Astrocyte (in vitro differentiated cells and primary cell): ENCODE measurements around the gene ACVR2B. TPM values are rescaled to one million over a fixed set of nuclear protein-coding genes. Genes with fewer than 3 reads are reported as not detected.

ENCODE experiments used
- DNase-seq: peaks from one replicate; pipeline ENCODE4 v3.0.0-alpha.2; 2010; ENCODE audit warnings: low read depth
- FAIRE-seq: peaks from 2 replicates; lab custom pipeline; 2011; peaks lifted over from hg19 to GRCh38; lab: Jason Lieb, UNC
- H2AFZ ChIP-seq: 2 replicates; pipeline ENCODE4 v1.6.0; 2012; ENCODE audit warnings: low read depth, low read length, inconsistent platforms
- H3K27ac ChIP-seq: 2 replicates; pipeline ENCODE4 v1.5.1; 2011; ENCODE audit warnings: low read depth, low read length, inconsistent platforms
- H3K27me3 ChIP-seq: 2 replicates; pipeline ENCODE4 v1.6.0; 2011; ENCODE audit warnings: low read length, inconsistent platforms; ENCODE audit not compliant: insufficient read depth
- H3K36me3 ChIP-seq: 2 replicates; pipeline ENCODE4 v1.5.1; 2011; ENCODE audit warnings: low read length, inconsistent platforms; ENCODE audit not compliant: insufficient read depth
- H3K4me1 ChIP-seq: 2 replicates; pipeline ENCODE4 v1.5.1; 2011; ENCODE audit warnings: low read length, inconsistent platforms; ENCODE audit not compliant: insufficient read depth
- H3K4me2 ChIP-seq: 2 replicates; pipeline ENCODE4 v1.6.0; 2012; ENCODE audit warnings: low read length, inconsistent platforms
- H3K4me3 ChIP-seq: 2 replicates; pipeline ENCODE4 v1.5.1; 2011; ENCODE audit warnings: low read depth, mild to moderate bottlenecking, low read length, inconsistent platforms; ENCODE audit not compliant: insufficient read depth
- H3K79me2 ChIP-seq: 2 replicates; pipeline ENCODE4 v1.6.0; 2012; ENCODE audit warnings: mild to moderate bottlenecking, low read length, inconsistent platforms; ENCODE audit not compliant: insufficient read depth
- H3K9ac ChIP-seq: 2 replicates; pipeline ENCODE4 v1.6.0; 2012; ENCODE audit warnings: mild to moderate bottlenecking, low read length, inconsistent platforms
- H3K9me3 ChIP-seq: 2 replicates; pipeline ENCODE4 v1.5.1; 2012; ENCODE audit warnings: low read depth, mild to moderate bottlenecking, low read length, inconsistent platforms; ENCODE audit not compliant: insufficient read depth
- H4K20me1 ChIP-seq: 2 replicates; pipeline ENCODE4 v1.6.0; 2012; ENCODE audit warnings: low read length, inconsistent platforms; ENCODE audit not compliant: insufficient read depth
- H3K27ac Mint-ChIP-seq: one replicate; pipeline ENCODE4 v1.8.0; 2021; ENCODE audit warnings: mild to moderate bottlenecking, mixed read lengths; ENCODE audit not compliant: unreplicated experiment
- H3K27me3 Mint-ChIP-seq: one replicate; pipeline ENCODE4 v1.8.0; 2021; ENCODE audit warnings: low read depth, mixed read lengths; ENCODE audit not compliant: unreplicated experiment
- H3K36me3 Mint-ChIP-seq: one replicate; pipeline ENCODE4 v1.8.0; 2021; ENCODE audit warnings: low read depth, mixed read lengths; ENCODE audit not compliant: unreplicated experiment
- H3K4me1 Mint-ChIP-seq: one replicate; pipeline ENCODE4 v1.8.0; 2021; ENCODE audit warnings: low read depth, mixed read lengths; ENCODE audit not compliant: unreplicated experiment
- H3K4me3 Mint-ChIP-seq: one replicate; pipeline ENCODE4 v1.8.0; 2021; ENCODE audit warnings: mild to moderate bottlenecking, moderate library complexity, mixed read lengths; ENCODE audit not compliant: unreplicated experiment
- H3K9me3 Mint-ChIP-seq: one replicate; pipeline ENCODE4 v1.8.0; 2021; ENCODE audit warnings: mild to moderate bottlenecking, mixed read lengths; ENCODE audit not compliant: unreplicated experiment
- CTCF ChIP-seq: IDR thresholded peaks from 2 replicates; pipeline ENCODE4 v1.5.1; 2011; ENCODE audit warnings: low read depth, mild to moderate bottlenecking, inconsistent platforms, low read length, moderate library complexity; ENCODE audit not compliant: insufficient read depth
- EZH2 ChIP-seq: IDR thresholded peaks from 2 replicates; pipeline ENCODE4 v1.6.1; 2012; ENCODE audit warnings: mild to moderate bottlenecking, low read length, inconsistent platforms; ENCODE audit not compliant: insufficient read depth
- total RNA-seq: library from RNA; stranded (reverse); gene quantifications from 2 replicates; pipeline ENCODE4 v1.2.1, GENCODE V29; 2021

The ACVR2B gene
- total RNA-seq, 1 donor from 2014 or later, result 14.7 TPM

- Histone ChIP-seq H3K27ac (no peak overlapping the region), H3K4me3 (no peak overlapping the region), H3K79me2 (no peaks in the 10 kb centered on the region), H3K4me1 (no peaks in the 10 kb centered on the region), H3K36me3 (no peaks in the 10 kb centered on the region), H2AFZ (no peak overlapping the region), H4K20me1 (no peaks in the 10 kb centered on the region), H3K9me3 (no peaks in the 10 kb centered on the region), H3K9ac (no peak overlapping the region), H3K27me3 (no peaks in the 10 kb centered on the region), H3K4me2 (no peak overlapping the region)
- Mint-ChIP-seq H3K27ac (no peak overlapping the region), H3K27me3 (no peaks in the 10 kb centered on the region), H3K9me3 (peaks cover 11% of the 10 kb centered on the region), H3K4me3 (no peak overlapping the region), H3K4me1 (peaks cover 6% of the 10 kb centered on the region), H3K36me3 (peaks cover 13% of the 10 kb centered on the region)
- FAIRE-seq (no peak), DNase-seq (no peak)
- TF ChIP-seq EZH2, result no peak
- no peak for TF ChIP-seq CTCF
These were observed 79.7 kb downstream of the ACVR2B start for GRCh38 chr3:38533285-38533976.

DNA sequence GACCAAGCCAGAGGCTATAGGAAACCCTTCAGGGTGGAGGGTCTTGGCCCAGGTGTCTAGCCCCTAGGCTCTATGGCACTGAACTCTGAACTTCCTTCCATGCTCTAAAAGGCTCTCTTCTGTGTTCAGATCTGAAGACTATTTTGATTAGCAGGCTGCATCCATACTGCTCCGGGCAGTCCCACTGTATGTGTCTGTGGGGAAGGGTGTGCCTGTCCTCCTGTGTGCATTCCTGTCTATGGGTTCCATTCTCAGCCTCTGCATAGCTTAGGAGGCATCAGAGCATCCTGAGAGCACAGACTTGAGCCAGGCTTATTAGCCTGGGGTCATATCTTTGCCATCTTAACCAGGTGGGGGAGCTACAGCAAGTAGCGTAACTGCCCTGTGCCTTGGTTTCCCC lies 80.5 kb downstream of the ACVR2B start:
- Mint-ChIP-seq H3K36me3 (peaks cover 13% of the 10 kb centered on the region), H3K27me3 (peaks cover under 1% of the 10 kb centered on the region), H3K9me3 (peaks cover 11% of the 10 kb centered on the region), H3K4me3 (no peak overlapping the region), H3K27ac (no peak overlapping the region), H3K4me1 (peaks cover 6% of the 10 kb centered on the region)
- Histone ChIP-seq H3K4me1 (no peaks in the 10 kb centered on the region), H3K27me3 (no peaks in the 10 kb centered on the region), H3K27ac (no peak overlapping the region), H3K79me2 (no peaks in the 10 kb centered on the region), H3K4me3 (no peak overlapping the region), H3K4me2 (no peak overlapping the region), H3K9ac (no peak overlapping the region), H3K9me3 (no peaks in the 10 kb centered on the region), H3K36me3 (no peaks in the 10 kb centered on the region), H4K20me1 (no peaks in the 10 kb centered on the region), H2AFZ (no peak overlapping the region)
- DNase-seq, result no peak
- TF ChIP-seq CTCF, result no peak
- no peak for TF ChIP-seq EZH2
- FAIRE-seq, result no peak

DNA sequence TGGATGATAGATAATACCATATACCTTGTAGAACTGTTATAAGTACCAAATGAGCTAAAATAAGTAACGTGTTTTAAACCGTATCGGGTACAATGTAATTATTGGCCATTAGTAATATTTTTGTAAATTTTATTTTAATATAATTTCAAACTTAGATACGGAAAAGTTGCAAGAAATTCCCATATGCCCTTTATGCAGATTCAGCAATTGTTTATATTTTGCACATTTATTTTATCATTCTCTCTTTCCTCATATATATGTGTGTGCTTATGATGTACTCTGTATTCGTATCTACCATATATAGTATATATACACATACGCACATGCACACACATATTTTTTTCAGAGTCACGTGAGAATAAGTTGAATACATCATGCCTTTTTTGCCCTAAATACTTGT lies 80.9 kb downstream of the ACVR2B start:
- peaks cover 8% of the 10 kb centered on the region for H3K4me1 Mint-ChIP-seq
- no peak overlapping the region for H3K27ac ChIP-seq
- H3K36me3 Mint-ChIP-seq, result peaks cover 13% of the 10 kb centered on the region
- no peaks in the 10 kb centered on the region for H3K79me2 ChIP-seq
- H3K4me2 ChIP-seq, result no peak overlapping the region
- no peaks in the 10 kb centered on the region for H3K27me3 ChIP-seq
- H4K20me1 ChIP-seq, result no peaks in the 10 kb centered on the region
- H3K9ac ChIP-seq, result no peak overlapping the region
- no peak for TF ChIP-seq EZH2
- no peak for TF ChIP-seq CTCF
- H2AFZ ChIP-seq, result no peak overlapping the region
- no peak for FAIRE-seq
- no peaks in the 10 kb centered on the region for H3K4me1 ChIP-seq
- H3K27ac Mint-ChIP-seq, result no peak overlapping the region
- H3K9me3 Mint-ChIP-seq, result peaks cover 11% of the 10 kb centered on the region
- no peak overlapping the region for H3K4me3 Mint-ChIP-seq
- peaks cover 3% of the 10 kb centered on the region for H3K27me3 Mint-ChIP-seq
- no peaks in the 10 kb centered on the region for H3K36me3 ChIP-seq
- H3K4me3 ChIP-seq, result no peak overlapping the region
- no peaks in the 10 kb centered on the region for H3K9me3 ChIP-seq
- no peak for DNase-seq
